Cardiac fibroblast (primary cell): ENCODE data around the gene PLA2G2E.

ENCODE experiments used
- DNase-seq, 2 donors: peaks; one replicate each; pipeline versions ENCODE4 v3.0.0 to v3.0.0-alpha.2; 2010; ENCODE audit warnings: low read depth in 2 of 2
- H3K4me3 ChIP-seq, 2 donors: replicated peaks in 1 of 2; 1 replicate in 1 of 2; 2 replicates in 1 of 2; pipeline ENCODE4 v1.5.1; 2011; ENCODE audit warnings: low read depth in 2 of 2, low read length in 2 of 2, mild to moderate bottlenecking in 2 of 2, moderate library complexity in 1 of 2
- CTCF ChIP-seq: IDR thresholded peaks from one replicate; pipeline ENCODE4 v1.5.1; 2011; ENCODE audit warnings: low read depth, mild to moderate bottlenecking, low read length, inconsistent platforms

Gene PLA2G2E

GRCh38 chr1:19960591-19960990 lies 37.2 kb upstream of the PLA2G2E start:
- no peak for TF ChIP-seq CTCF
- H3K4me3 ChIP-seq, result no peak overlapping the region

GRCh38 chr1:19957779-19958178 lies 34.4 kb upstream of the PLA2G2E start:
- no peak overlapping the region for H3K4me3 ChIP-seq
- no peak for DNase-seq
- TF ChIP-seq CTCF, result no peak

More at GRCh38 chr1:19960591-19960990, 37.2 kb upstream of the PLA2G2E start:
- no peak for DNase-seq

- H3K4me3 ChIP-seq, result no peak overlapping the region
- no peak for TF ChIP-seq CTCF
- DNase-seq, result no peak
Measured at GRCh38 chr1:19955534-19956170, 32.2 kb upstream of the PLA2G2E start.

- no peak overlapping the region for H3K4me3 ChIP-seq
- no peak for DNase-seq
- no peak for TF ChIP-seq CTCF
Measured at GRCh38 chr1:19954059-19954458, 30.6 kb upstream of the PLA2G2E start.

- H3K4me3 ChIP-seq, result no peak overlapping the region
- peak; percentile 75 to 87 for DNase-seq
- no peak for TF ChIP-seq CTCF
Measured at GRCh38 chr1:19949016-19949415, 25.6 kb upstream of the PLA2G2E start.

GRCh38 chr1:19946971-19947370 lies 23.6 kb upstream of the PLA2G2E start:
- no peak for TF ChIP-seq CTCF
- peak in 1 of 2 donors; percentile 32 for DNase-seq
- no peak overlapping the region for H3K4me3 ChIP-seq

- TF ChIP-seq CTCF, result no peak
- no peak overlapping the region for H3K4me3 ChIP-seq
Measured at GRCh38 chr1:19946331-19946751, 22.9 kb upstream of the PLA2G2E start.

More at GRCh38 chr1:19946331-19946751, 22.9 kb upstream of the PLA2G2E start:
- no peak for DNase-seq
